Measurements from ENCODE around the gene SLC13A3.
A peak's percentile ranks its signal among the peaks of the same experiment; 100 is the strongest.

The SLC13A3 gene

DNA sequence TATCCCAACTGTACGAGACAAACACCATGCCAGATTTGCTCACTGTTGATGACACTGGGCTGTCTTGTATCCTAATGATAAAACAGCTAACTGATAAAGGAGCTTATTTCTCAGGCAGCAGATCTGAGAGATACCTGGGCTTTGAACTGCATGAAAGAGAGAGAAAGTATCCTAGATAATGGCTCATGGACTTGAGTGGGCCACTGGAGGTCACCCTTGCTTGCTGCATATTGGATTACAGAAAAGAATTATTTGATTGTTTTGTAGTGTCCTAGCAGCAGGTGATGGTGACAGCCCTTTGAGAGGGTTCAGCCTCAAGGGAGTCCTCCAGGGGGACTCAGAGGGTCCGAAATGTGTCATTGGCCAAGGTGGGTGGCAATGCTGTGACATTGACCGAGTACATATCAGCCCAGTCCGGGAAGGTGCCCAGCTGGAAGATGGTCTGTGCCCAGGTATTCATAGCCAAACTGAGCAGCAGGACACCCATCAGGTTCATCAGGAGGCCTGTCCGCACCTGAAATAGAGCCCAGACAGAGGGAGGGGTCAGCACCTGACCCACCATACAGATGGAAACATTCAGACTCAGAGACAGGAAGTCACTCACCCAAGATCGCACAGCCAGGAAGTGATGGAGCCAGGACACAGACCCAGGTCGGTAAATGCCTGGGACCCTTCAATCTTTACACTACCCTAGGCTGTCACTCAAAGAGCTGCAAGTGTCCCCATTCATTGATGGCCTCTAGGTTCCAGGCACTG is 91.4 kb downstream of the SLC13A3 start:
- Mint-ChIP-seq H3K27ac (no peak overlapping the region), H3K9me3 (no peaks in the 10 kb centered on the region), H3K4me3 (no peak overlapping the region), H3K4me1 (ENCODE audit: low read depth) (peaks cover 33% of the 10 kb centered on the region), H3K36me3 (ENCODE audit: low read depth) (no peaks in the 10 kb centered on the region), H3K27me3 (peaks cover 18% of the 10 kb centered on the region)
- intact Hi-C loops (cut with micrococcal nuclease), result no loop called here

DNA sequence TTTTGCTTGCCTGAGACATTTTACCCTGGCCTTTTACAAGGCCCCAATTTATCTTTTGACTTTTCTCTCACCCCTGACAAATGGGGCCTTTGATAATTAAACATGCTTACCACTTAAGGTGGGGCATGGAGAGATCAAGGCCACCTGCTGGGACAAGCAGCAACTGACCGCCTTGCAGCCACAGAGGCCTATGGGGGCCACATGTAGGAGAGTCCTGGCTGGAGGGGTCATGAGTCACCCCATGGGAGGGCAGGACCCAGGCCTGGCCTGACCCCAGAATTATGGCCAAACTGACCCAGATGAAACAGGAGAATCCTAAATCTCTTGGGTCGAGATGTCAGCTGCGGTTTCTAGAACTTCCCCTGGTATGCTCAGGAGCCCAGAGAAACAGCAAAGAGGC is 92.3 kb downstream of the SLC13A3 start:
- Mint-ChIP-seq H3K27ac (no peak overlapping the region), H3K36me3 (ENCODE audit: low read depth) (no peaks in the 10 kb centered on the region), H3K9me3 (no peaks in the 10 kb centered on the region), H3K27me3 (peaks cover 22% of the 10 kb centered on the region), H3K4me3 (no peak overlapping the region), H3K4me1 (ENCODE audit: low read depth) (peaks cover 37% of the 10 kb centered on the region)
- intact Hi-C loops (cut with micrococcal nuclease), result no loop called here

DNA sequence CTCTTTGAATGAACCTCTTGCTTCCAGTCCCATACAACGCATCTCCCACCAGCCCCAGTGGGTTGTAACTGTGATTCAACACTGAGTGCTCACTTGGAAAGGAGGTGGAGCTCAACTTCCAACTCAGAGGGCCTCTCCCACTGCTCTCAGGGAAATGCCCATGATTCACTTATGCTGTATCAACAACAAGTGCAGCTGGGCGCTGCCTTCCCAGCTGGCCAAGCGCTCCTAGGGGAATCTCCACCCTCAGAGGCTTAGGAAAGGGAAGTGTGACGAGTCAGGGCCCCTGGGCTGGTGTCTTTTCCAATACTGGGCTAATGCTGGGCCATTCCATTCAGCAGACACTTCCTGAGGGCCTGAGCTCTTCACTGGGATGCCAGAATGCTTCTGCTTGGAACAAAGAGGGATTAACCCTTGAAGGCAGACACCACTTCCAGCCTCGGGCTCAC is 92.7 kb downstream of the SLC13A3 start:
- peaks cover 37% of the 10 kb centered on the region for H3K4me1 Mint-ChIP-seq (ENCODE audit: low read depth)
- no peaks in the 10 kb centered on the region for H3K9me3 Mint-ChIP-seq
- H3K27me3 Mint-ChIP-seq, result peaks cover 22% of the 10 kb centered on the region
- H3K36me3 Mint-ChIP-seq (ENCODE audit: low read depth), result no peaks in the 10 kb centered on the region
- intact Hi-C loops (cut with micrococcal nuclease), result no loop called here
- no peak overlapping the region for H3K4me3 Mint-ChIP-seq
- H3K27ac Mint-ChIP-seq, result peak overlapping the region; percentile 65

DNA sequence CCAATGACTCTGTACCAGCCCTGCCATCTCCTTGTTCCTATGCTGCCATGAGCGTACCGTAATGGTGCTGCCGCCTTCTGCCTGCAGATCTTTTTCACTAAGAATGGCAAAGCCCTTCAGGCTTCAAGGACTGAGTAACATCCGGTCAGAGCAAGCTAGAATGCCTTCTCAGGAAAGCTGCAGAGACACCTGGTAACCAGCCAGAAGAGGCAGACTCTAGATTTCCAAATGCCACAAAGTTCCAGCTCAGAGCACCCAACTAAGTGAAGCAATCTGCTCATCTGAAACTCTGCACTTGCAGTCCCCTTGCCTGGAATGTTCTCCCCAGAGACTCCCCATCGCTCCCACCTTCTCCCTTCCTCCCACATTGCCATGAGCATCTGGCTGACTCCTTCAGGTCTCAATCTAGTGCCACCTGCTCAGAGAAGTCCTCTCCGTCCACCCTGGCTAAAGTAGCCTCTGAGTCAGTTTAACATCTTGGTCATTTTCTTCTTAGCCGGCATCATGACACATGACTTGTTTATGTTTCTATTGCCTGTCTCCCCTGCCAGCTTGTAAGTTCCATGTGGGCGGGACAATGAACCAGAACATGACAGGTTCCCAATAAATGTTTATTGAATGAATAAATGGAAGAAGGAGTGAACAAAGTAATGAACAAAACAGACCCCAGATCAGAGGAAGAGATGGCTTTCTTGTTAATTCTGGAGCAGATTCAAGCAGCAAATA is 93.9 kb downstream of the SLC13A3 start:
- H3K4me3 Mint-ChIP-seq, result no peak overlapping the region
- H3K9me3 Mint-ChIP-seq, result no peaks in the 10 kb centered on the region
- H3K4me1 Mint-ChIP-seq (ENCODE audit: low read depth), result peaks cover 48% of the 10 kb centered on the region
- peaks cover 22% of the 10 kb centered on the region for H3K27me3 Mint-ChIP-seq
- intact Hi-C loops (cut with micrococcal nuclease), result no loop called here
- H3K27ac Mint-ChIP-seq, result peak overlapping the region; percentile 65
- H3K36me3 Mint-ChIP-seq (ENCODE audit: low read depth), result no peaks in the 10 kb centered on the region

DNA sequence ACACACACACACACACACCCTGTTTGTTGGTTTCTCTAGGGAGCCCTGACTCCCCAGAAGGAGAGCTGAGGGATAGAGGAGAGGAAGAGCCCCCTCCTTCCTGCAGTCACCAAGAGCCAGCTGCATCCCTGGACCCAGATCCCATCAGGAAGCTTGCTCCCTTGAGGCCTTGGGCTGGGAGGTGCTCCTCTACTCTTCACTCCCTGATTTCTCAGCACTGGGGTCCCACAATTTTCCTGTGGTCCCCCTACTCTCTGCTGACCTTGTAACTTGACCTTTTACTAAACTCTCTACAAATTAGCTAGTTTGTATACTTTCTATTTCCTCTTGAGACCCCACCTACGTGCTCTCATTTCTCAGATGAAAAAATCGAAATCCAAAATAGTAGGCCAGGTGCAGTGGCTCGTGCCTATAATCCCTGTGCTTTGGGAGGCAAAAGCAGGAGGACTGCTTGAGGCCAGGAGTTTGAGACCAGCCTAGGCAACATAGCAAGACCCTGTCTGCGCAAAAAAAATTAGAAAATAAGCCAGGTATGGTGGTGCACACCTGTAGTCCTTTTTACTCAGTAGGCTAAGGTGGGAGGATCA is 95.8 kb downstream of the SLC13A3 start:
- H3K4me1 Mint-ChIP-seq (ENCODE audit: low read depth), result peaks cover 61% of the 10 kb centered on the region
- H3K4me3 Mint-ChIP-seq, result no peak overlapping the region
- H3K9me3 Mint-ChIP-seq, result no peaks in the 10 kb centered on the region
- peaks cover 25% of the 10 kb centered on the region for H3K27me3 Mint-ChIP-seq
- intact Hi-C loops (cut with micrococcal nuclease), result no loop called here
- H3K36me3 Mint-ChIP-seq (ENCODE audit: low read depth), result no peaks in the 10 kb centered on the region
- H3K27ac Mint-ChIP-seq, result no peak overlapping the region

DNA sequence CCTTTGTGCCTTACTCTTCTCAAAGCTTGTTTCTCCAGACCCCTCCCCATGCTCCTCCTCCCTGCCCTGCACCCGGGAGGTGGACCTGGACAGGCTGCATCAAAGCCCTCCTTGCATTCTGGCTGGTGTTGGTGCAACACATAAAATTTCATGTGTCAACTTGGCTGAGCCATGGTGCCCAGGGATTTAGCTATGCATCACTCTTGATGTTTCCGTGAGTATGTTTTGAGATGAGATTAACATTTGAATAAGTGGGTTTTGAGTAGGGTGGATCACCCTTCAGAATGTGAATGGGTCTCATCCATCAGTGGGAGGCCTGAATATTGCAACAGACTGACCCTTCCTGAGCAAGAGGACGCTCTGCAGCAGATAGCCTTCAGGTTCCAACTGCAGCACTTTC is 96.4 kb downstream of the SLC13A3 start:
- H3K27me3 Mint-ChIP-seq, result peaks cover 25% of the 10 kb centered on the region
- H3K4me1 Mint-ChIP-seq (ENCODE audit: low read depth), result peaks cover 63% of the 10 kb centered on the region
- no peaks in the 10 kb centered on the region for H3K9me3 Mint-ChIP-seq
- H3K36me3 Mint-ChIP-seq (ENCODE audit: low read depth), result no peaks in the 10 kb centered on the region
- no peak overlapping the region for H3K27ac Mint-ChIP-seq
- intact Hi-C loops (cut with micrococcal nuclease), result no loop called here
- no peak overlapping the region for H3K4me3 Mint-ChIP-seq

DNA sequence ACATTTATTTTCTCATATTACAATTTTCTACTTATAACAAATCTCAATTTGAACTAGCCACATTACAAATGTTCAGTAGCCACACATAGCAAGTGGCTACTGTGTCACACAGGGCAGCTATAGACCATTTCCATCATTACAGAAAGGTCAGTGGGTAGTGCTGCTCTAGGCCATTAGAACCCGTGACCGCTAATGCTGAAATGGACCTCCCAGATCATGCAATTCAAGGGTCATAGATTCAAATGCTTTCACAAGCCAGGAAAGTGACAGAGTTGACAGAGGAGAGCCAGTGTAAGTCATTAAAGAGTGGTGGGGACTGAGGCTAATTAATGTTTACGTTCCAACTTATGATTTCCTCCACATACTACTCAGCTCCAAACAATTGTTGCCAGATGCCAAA is 97.3 kb downstream of the SLC13A3 start:
- intact Hi-C loops (cut with micrococcal nuclease), result no loop called here
- H3K27ac Mint-ChIP-seq, result no peak overlapping the region
- H3K4me1 Mint-ChIP-seq (ENCODE audit: low read depth), result peaks cover 62% of the 10 kb centered on the region
- H3K9me3 Mint-ChIP-seq, result no peaks in the 10 kb centered on the region
- peaks cover 25% of the 10 kb centered on the region for H3K27me3 Mint-ChIP-seq
- H3K4me3 Mint-ChIP-seq, result no peak overlapping the region
- H3K36me3 Mint-ChIP-seq (ENCODE audit: low read depth), result no peaks in the 10 kb centered on the region

DNA sequence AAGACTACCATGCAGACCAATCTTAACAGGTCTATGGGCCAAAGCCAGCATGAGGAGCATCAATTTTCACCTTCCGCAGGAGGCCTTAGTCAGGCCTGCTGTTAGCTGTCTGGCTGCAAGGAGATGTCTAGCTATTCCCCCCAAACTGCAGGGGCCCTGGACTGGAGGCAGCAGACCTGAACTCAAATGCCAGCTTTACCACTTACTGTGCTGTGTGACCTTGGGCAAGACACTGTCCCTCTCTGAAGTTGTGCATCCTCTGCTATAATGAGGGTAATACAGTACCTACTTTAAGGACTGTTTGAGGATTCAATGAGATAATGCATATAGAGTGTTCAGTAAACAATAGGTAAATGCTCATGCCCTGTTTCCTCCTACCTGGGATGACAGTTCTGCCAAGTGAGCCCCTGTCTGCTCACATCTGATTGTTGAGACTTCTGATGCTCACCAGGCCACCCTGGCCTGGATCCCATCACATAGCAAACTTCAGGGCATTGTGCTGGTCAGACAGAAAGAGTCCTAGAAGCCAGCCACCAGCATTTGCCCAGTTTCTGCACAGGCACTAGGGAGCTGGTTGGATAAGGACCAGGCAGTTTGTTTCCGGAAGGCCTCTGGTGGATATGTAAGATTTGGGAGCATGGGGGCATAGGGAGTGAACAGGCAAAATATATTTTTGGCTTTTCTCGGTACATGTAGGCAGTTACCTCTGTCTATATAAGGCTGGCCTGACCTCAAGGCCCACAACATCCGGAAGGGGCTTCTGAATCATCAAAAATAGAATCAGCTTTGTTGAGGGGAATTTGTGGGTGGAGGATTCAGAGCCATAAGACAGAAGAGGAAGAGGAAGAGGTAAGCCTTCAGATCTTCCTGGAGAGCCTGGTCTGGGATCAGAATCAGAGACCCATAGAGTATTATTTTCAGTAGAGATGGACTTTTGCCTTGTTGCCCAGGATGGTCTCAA is 98.5 kb downstream of the SLC13A3 start:
- Mint-ChIP-seq H3K36me3 (ENCODE audit: low read depth) (no peaks in the 10 kb centered on the region), H3K4me1 (ENCODE audit: low read depth) (peaks cover 50% of the 10 kb centered on the region), H3K27ac (peak overlapping the region; percentile 80), H3K4me3 (no peak overlapping the region), H3K9me3 (no peaks in the 10 kb centered on the region), H3K27me3 (peaks cover 25% of the 10 kb centered on the region)
- intact Hi-C loops (cut with micrococcal nuclease), result no loop called here

DNA sequence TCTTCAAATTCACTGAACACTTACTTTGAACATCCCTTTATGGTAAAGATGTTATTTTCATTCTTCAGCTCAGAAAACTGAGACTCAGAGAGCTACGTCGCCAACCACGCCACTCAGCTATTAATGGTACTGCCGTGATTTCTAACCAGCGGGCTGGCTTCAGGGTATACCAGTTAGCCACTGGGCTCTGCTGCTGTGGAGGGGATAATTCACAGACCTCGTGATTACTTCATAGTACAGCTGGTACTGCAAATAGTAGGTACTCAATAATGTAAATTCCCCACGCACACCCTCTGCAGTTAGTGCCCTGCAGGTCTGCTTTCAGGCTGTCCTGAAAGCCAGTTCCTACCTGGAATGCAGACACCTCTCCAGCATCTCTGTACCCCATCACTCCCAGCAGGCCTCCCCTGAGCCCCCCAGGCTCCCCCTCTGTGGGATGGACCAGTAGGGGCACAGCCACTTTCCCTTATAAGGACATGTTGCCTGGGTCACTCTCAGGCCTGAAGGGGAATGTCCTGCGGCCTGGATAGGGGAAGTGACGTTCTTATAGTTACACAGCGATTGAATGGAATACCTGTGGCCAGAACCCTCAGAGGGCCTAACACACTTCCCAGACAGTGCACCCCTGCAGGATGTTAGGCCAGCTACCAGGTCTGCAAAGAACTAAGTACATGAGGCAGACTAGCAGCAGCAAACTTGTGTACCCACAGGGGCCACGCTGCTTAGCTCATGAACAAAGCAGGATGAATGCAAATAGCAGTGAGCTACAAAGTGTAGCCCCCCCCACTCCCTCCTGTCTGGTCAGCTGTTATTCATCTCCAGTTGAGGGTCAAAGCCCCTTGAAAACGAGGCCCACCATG is 99.5 kb downstream of the SLC13A3 start:
- Mint-ChIP-seq H3K27me3 (peaks cover 19% of the 10 kb centered on the region), H3K4me1 (ENCODE audit: low read depth) (peaks cover 43% of the 10 kb centered on the region), H3K36me3 (ENCODE audit: low read depth) (no peaks in the 10 kb centered on the region), H3K4me3 (no peak overlapping the region), H3K27ac (no peak overlapping the region), H3K9me3 (no peaks in the 10 kb centered on the region)
- intact Hi-C loops (cut with micrococcal nuclease), result no loop called here

DNA sequence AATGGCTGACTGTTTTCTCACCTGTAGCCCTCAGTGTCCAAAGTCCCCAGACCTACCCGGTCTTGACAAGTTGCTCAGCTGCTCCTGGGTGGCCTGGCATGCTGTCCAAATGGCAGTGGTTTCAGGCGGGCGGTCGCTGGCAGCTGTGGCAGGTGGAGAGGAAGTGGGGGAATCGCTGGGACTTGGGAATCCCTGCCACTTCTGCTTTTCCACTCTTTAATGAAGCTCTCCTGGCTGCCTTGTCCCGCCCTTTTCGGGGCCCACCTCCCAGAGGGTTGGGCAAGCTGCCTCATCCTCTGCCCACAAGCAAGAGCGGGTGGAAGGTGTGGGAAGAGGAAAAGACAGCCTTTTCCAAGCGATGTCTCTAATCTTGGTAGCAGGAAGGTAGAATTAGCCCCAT is 100.8 kb downstream of the SLC13A3 start, which contains the start of gene OCSTAMP:
OCSTAMP (minus strand) TSS at position 194 of the 400 bp plus-strand sequence; CDS start at position 100, 94 bp downstream.
- peaks cover 40% of the 10 kb centered on the region for H3K4me1 Mint-ChIP-seq (ENCODE audit: low read depth)
- H3K9me3 Mint-ChIP-seq, result no peaks in the 10 kb centered on the region
- H3K36me3 Mint-ChIP-seq (ENCODE audit: low read depth), result no peaks in the 10 kb centered on the region
- H3K27me3 Mint-ChIP-seq, result peaks cover 15% of the 10 kb centered on the region
- intact Hi-C loops (cut with micrococcal nuclease), result no loop called here
- no peak within 1 kb of the TSS for H3K4me3 Mint-ChIP-seq
- peak within 1 kb of the TSS; percentile 24 for H3K27ac Mint-ChIP-seq

DNA sequence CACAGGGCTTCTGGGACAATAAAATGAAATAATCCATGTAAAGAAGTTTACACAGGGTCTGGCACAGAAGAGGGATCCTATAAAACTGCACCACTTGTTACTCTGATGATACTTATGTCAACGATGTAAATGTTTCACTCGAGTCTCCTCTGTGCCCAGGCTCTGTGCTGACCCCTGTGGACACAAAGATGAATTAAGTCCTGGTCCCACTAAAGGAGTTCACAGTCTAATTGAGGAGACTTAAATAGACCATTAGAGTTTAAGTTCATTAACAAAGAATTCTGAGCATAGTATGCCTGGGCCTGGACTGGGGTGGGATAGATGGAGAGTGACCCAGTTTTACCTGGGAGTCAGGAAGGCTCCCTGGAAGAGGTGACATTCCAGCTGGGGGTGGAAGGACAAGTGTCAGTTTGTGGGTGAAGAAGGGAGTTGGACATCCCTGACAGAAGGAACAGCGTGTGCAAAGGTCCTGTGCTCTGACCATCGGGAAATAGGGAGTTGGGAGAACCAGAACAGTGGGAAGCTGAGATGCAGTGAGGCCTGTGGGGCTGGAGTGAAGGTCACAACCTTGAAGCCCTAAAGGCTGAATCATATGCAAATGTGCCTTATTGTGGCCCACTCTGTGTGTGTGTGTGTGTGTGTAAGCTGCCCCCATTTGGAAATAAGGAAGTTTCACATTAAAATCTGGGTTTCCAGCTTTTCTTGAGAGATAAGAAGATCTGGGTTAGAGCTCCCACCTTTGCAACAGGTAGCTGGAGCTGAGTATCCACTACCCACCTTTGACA is 101.9 kb downstream of the SLC13A3 start:
- Mint-ChIP-seq H3K9me3 (no peaks in the 10 kb centered on the region), H3K27ac (no peak overlapping the region), H3K4me3 (no peak overlapping the region), H3K4me1 (ENCODE audit: low read depth) (peaks cover 30% of the 10 kb centered on the region), H3K36me3 (ENCODE audit: low read depth) (no peaks in the 10 kb centered on the region), H3K27me3 (peaks cover 8% of the 10 kb centered on the region)
- intact Hi-C loops (cut with micrococcal nuclease), result no loop called here

DNA sequence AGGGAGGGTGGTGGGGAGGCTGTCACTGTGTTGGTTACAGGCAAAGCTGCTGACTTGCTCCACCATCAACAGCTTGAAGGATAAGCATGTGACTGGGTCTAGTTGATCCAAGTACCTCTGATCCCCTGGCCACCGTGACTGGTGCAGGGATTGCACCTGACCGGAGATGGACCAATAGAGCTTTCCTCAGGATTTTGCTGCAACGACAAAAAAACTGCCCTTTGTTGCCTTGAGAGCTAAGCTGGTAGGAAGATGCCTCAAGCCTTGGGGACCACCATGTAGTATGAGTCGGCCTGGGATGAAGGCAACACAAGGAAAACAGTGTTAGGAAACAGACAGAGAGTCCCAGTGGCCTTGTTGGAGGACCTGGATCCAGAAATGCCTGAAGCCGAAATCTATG is 102.6 kb downstream of the SLC13A3 start:
- H3K27ac Mint-ChIP-seq, result no peak overlapping the region
- intact Hi-C loops (cut with micrococcal nuclease), result no loop called here
- H3K9me3 Mint-ChIP-seq, result no peaks in the 10 kb centered on the region
- H3K4me3 Mint-ChIP-seq, result no peak overlapping the region
- H3K27me3 Mint-ChIP-seq, result peaks cover 11% of the 10 kb centered on the region
- H3K36me3 Mint-ChIP-seq (ENCODE audit: low read depth), result no peaks in the 10 kb centered on the region
- peaks cover 30% of the 10 kb centered on the region for H3K4me1 Mint-ChIP-seq (ENCODE audit: low read depth)

All from dendritic cell treated with granulocyte-macrophage colony-stimulating factor and Interleukin-4, amounts not matched to agents 40 ng/mL and 50 ng/mL, for 4 days (primary cell).